ENCODE results near the gene ANAPC15.

ANAPC15 gene

DNA sequence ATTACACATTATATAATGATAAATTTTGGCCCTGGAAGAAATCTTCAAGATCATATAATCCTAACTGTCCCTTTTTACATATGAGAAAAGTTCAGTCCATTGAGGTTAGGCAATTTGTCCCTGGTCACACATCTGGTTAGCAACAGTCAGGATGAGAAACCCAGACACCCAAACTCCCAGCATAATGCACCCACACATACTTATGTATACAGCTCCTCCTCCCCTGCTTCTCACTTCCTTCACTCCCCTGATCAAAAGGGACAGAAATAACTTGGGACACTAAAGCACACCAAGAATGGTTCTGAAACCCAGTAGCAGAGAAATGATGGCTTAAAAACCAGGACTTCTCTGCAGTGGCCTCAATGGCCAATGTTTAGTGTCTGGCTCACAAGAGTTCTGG is 43.3 kb downstream of the ANAPC15 start:
- TF ChIP-seq, protein P1, sequence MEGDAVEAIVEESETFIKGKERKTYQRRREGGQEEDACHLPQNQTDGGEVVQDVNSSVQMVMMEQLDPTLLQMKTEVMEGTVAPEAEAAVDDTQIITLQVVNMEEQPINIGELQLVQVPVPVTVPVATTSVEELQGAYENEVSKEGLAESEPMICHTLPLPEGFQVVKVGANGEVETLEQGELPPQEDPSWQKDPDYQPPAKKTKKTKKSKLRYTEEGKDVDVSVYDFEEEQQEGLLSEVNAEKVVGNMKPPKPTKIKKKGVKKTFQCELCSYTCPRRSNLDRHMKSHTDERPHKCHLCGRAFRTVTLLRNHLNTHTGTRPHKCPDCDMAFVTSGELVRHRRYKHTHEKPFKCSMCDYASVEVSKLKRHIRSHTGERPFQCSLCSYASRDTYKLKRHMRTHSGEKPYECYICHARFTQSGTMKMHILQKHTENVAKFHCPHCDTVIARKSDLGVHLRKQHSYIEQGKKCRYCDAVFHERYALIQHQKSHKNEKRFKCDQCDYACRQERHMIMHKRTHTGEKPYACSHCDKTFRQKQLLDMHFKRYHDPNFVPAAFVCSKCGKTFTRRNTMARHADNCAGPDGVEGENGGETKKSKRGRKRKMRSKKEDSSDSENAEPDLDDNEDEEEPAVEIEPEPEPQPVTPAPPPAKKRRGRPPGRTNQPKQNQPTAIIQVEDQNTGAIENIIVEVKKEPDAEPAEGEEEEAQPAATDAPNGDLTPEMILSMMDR (conservative IDR thresholded peaks at IDR 0.05; ENCODE audit: low read depth): no peak
- H3K27ac ChIP-seq: no peak overlapping the region
- DNase-seq (ENCODE audit: low spot score): no peak
- ChIA-PET POLR2A (ENCODE audit: low non-redundant PET) (no interaction called here), CTCF (no interaction called here)

DNA sequence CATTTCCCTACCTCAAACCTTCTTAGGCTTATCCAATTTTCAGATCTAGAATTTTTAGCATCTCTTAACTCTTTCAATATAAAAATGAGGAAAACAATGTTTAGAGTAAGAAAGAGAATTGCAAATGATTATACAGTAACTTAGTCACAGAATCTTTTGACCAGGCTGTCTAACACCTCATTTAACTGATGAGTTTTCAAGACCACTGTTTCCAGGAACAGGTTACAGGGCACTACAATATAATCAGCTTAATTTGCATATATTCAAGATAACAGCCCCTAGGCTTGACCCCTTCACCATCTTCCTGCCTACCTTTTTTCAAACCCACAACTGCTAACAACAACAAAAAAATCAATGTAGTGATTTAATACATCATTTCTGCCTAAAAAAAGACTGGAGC is 44.8 kb downstream of the ANAPC15 start:
- CTCF ChIA-PET: interaction anchor here (0.5 to 2.8 kb wide), 4 partner anchors 16 to 1787 kb away, joined by 3 to 13 read pairs (median 3); no protein-coding TSS in a partner anchor
- TF ChIP-seq, protein P1 (conservative IDR thresholded peaks at IDR 0.05; ENCODE audit: low read depth): no peak
- no peak overlapping the region for H3K27ac ChIP-seq
- POLR2A ChIA-PET (ENCODE audit: low non-redundant PET): no interaction called here
- no peak for DNase-seq (ENCODE audit: low spot score)

DNA sequence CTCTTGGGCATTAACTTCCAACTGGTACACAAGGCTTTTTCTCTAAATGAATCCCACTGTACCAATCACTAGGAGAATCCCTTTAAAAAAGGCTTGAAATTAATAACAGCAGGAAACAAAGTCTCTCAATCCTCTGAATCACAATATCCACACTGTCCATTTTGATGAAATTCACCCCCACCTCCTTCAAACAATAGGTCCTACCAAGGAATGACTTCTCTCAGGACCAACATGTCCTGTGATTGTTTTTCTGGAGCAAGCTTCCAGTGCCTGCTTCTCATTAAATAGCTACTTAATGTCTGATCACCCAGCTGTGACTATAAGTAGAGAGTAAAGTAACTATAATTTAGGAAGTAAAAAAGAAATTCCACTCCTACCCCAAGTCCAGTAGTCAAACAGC is 45.2 kb downstream of the ANAPC15 start:
- ChIA-PET POLR2A (ENCODE audit: low non-redundant PET) (no interaction called here), CTCF (interaction anchor here (2.8 kb wide), 1 partner anchor 42 kb away, joined by 13 read pairs; no protein-coding TSS in a partner anchor)
- TF ChIP-seq, protein P1 (conservative IDR thresholded peaks at IDR 0.05; ENCODE audit: low read depth): no peak
- DNase-seq (ENCODE audit: low spot score): no peak
- H3K27ac ChIP-seq: no peak overlapping the region

DNA sequence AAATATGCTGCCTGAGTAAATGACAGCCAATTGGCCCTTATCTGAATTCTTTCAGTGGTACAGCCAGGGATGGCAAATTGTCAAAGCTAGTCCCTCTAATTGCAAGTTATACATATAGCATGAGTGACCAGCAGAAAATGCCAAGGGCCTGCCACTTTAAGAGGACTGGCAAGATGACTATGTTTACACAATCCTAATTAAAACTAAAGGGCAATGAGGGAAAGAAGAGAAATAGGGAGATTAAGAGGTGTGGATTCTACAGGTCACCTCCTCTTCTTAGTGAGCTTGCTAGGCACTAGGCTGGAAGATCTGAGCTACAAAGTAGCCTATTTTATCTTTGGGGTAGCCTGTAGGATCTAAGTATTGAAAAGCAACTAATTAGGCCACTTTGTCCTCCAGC is 45.6 kb downstream of the ANAPC15 start:
- CTCF ChIA-PET: interaction anchor here (2.8 kb wide), 1 partner anchor 42 kb away, joined by 13 read pairs; no protein-coding TSS in a partner anchor

DNA sequence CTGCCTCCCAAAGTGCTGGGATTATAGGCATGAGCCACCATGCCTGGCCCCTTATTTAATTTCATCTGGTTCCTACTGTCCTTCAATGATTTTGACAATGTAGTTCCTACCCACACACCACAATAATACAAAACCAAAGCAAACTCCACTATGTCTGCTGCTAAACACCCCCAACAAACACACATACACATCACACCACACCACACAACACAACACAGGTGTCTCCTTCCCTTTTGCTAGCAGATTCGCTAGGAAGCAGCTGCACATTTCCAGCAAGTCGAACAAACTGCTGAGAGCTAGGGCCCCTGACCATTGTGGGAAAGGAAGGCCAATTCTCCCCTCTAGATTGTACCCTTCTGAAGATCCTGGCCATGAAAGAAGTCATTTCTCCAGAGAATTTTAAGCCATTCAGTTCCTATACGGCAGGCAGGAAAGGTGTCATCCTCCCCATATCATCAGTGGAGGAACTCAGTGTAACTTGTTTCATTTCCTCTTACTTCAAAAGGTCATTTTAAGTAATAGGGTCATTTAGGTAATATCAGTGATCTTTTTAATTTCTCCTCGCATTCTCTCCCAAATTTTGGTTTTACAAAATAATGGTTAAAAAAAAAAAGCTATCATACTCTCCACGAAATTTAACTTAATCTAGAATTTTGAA is 50.6 kb downstream of the ANAPC15 start:
- TF ChIP-seq, protein P1 (conservative IDR thresholded peaks at IDR 0.05; ENCODE audit: low read depth): no peak
- no peak for DNase-seq (ENCODE audit: low spot score)
- POLR2A ChIA-PET (ENCODE audit: low non-redundant PET): no interaction called here
- CTCF ChIA-PET: no interaction called here
- no peak overlapping the region for H3K27ac ChIP-seq

More for the DNA sequence above, 45.6 kb downstream of the ANAPC15 start:
- TF ChIP-seq, protein P1 (conservative IDR thresholded peaks at IDR 0.05; ENCODE audit: low read depth): no peak
- POLR2A ChIA-PET (ENCODE audit: low non-redundant PET): interaction anchor here (0.7 kb wide), 1 partner anchor 26 kb away, joined by 4 read pairs; no protein-coding TSS in a partner anchor
- no peak for DNase-seq (ENCODE audit: low spot score)
- H3K27ac ChIP-seq: no peak overlapping the region

Measured in RWPE1 (cell line).